Fibroblast of skin of abdomen (primary cell): ENCODE data around the gene NOP16. TPM values are rescaled to one million over a fixed set of nuclear protein-coding genes. Genes with fewer than 3 reads are reported as not detected.

Experiments used
- DNase-seq: peaks from one replicate; pipeline ENCODE4 v3.0.0-alpha.2; 2013
- polyA plus RNA-seq, 2 experiments: library from polyadenylated mRNA; unstranded; fragments of 120-200 nt; gene quantifications; one replicate each; pipeline ENCODE4 v1.2.1, GENCODE V29; 2013; ENCODE audit not compliant: insufficient read length in 2 of 2

The NOP16 gene, protein sequence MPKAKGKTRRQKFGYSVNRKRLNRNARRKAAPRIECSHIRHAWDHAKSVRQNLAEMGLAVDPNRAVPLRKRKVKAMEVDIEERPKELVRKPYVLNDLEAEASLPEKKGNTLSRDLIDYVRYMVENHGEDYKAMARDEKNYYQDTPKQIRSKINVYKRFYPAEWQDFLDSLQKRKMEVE
- 41.6 TPM for polyA plus RNA-seq (2013, experiment 1 of 2; ENCODE audit: insufficient read length)
- 38.8 TPM for polyA plus RNA-seq (2013, experiment 2 of 2; ENCODE audit: insufficient read length)

DNA sequence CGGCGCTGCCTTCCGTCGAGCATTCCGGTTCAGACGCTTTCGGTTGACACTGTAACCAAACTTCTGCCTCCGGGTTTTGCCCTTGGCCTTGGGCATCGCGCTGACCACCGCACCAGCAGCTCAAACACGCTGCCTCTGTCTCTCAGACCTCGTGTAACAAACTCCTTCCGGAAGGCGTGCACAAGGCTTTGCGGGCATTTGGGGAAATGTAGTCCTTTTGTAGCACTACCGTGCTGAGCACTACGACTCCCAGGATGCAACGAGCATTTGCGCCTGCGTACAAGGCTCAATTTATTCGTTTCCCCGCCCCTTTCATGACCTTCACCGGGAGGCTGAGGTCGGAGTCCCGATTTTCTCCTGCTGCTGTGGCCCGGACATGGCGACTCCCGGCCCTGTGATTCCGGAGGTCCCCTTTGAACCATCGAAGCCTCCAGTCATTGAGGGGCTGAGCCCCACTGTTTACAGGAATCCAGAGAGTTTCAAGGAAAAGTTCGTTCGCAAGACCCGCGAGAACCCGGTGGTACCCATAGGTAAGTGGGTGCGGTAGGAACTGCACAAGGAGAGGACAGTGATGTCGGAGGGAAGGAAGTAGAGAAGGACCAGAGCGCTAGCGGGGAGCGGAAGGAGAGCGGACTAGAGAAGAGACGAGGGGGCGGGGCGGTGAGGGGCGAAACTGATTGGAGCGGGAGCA is at the start of gene NOP16, which contains the start of gene HIGD2A:
Gene NOP16 (minus strand): TSS at position 155 of the 691 bp plus-strand sequence. CDS start 59 bp downstream, at position 96.
Gene HIGD2A (plus strand): TSS at position 308 of the 691 bp plus-strand sequence. CDS start 69 bp downstream, at position 377.
- DNase-seq, result peak; percentile 99

DNA sequence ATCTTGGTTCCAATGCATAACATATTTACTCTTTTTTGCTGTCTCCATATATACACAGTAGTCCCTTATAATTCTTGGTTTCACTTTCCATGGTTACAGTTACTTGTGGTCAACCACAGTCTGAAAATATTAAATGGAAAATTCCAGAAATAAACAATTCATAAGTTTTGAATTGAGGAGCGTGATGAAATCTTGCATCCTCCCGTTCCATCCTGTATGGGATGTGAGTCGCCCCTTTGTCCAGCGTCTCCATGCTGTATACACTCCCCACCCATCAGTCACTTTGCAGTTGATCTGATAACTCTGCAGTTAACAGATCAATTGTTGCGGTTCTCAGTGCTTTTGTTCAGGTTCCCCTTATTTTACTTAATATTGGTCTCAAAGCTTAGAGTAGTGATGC is 48.3 kb upstream of the NOP16 start:
- peak; percentile 67 for DNase-seq

DNA sequence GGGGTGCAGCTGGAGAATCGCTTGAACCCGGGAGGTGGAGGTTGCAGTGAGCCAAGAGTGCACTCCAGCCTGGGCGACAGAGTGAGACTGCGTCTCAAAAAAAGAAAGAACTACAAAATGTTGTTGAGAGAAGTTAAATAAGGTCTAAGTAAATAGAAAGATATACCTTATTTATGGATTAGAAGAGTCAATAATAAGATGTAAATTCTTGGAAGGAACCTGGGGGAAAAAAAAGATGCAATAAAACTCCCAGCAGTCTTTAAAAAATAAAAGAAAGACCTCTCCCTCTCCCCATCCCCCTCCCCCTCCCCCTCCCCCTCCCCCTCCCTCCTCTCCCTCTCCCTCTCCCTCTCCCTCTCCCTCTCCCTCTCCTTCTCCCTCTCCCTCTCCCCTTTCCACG is 44.3 kb upstream of the NOP16 start:
- DNase-seq, result no peak

DNA sequence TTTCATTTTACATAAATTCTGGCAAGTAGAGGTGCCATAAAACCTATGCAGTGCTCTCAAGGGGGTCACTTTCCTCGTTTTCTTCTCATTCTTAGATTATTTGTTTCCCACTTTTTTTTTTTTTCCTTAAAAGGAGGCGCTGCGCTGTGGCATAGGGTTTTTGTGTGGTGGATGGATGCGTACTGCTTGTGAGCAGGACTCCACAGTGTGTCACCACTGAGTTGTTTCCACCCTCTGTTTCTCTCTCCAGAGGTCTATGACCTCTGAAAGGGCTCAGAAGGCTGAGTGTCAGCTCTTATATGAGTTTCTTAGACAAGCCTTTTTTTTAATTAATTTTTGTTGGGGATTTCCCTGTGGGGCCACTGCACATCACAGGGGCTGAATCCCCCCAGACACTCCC is 41.6 kb upstream of the NOP16 start:
- no peak for DNase-seq

DNA sequence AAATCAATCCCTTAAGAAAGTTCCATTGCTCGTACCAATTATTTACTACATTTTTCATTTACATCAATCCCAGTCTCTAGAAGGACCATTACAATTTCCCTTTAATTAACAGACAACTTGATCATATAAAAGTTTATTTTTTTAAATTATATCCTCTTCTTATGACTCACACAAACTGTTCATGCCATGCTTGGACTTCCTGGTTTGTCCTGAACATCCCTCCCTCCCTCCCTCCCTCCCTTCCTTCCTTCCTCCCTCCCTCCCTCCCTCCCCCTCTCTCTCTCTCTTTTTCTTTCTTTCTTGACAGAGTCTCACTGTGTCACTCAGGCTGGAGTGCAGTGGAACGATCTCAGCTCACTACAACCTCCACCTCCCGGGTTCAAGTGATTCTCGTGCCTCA is 39.6 kb upstream of the NOP16 start:
- no peak for DNase-seq

DNA sequence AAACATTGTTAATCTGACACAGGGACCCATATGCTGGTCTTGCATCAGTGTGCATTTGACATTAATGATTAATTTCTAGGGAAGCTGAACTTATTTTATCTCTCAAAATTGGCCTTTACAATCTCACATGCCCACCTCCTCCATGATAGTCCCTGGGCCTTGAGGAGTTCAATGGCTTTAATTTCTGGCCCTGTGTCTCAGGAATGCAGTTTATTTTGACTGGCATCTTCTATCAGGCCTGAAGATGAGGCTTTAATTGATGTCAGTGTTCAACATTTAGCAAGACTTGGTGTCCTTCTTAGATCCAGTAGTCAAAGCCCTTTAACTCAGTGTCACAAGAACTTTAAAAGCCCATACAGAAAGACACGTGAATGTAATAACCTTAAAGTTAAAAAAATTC is 38.5 kb upstream of the NOP16 start:
- no peak for DNase-seq

DNA sequence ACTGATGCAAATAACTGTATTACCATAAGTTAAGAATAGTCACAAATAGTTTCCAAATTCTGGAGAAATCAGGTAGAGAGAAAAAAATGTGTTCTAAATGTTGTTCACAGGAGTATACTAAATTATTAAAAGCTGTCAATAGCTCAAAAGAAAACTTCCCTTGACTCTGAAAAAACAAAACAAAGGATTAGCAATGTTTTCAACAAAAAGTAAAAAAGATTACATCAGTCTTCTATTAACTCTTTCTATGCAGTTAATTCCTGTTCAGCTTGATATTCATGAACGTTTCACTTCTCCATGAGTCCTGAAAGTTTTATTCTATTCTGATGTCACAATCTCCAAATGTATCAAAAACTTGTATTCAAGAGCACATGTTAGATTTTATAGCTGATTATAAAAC is 37.4 kb upstream of the NOP16 start:
- DNase-seq, result no peak

DNA sequence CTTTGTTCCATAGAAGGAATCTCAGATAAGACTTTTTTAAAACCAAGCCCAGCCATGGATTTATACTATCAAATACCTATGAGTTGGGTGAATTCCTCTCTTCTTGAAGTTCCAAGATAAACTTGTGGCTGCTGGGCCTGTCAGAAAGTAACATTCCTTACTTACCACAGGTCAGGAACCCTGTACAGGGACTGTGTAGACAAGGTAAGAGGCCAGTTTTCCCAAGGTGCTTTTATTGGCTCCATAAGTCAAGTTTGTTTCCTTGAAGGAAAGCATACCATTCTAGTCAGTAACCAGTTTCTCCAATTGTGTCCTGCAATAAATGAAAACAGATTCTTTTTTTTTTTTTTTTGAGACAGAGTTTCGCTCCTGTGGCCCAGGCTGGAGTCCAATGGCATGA is 36.7 kb upstream of the NOP16 start:
- no peak for DNase-seq

DNA sequence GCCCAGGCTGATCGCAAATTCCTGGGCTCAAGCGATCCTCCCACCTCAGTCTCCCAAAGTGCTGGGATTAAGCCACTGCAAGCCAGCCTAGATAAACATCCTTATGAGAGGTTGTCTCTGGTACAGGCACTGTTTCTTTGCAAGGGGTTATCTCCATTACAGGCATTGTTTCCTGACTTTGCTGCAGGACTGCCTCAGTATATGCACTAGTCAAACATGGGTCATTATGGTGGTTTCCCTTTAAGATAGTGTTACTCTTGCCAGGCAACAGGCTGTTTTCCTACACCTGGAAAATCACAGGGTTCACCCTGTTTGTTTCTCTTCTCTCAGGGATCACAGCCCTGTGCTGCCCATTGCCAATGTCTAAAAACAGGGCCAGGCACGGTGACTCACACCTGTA is 35.8 kb upstream of the NOP16 start:
- DNase-seq, result no peak

DNA sequence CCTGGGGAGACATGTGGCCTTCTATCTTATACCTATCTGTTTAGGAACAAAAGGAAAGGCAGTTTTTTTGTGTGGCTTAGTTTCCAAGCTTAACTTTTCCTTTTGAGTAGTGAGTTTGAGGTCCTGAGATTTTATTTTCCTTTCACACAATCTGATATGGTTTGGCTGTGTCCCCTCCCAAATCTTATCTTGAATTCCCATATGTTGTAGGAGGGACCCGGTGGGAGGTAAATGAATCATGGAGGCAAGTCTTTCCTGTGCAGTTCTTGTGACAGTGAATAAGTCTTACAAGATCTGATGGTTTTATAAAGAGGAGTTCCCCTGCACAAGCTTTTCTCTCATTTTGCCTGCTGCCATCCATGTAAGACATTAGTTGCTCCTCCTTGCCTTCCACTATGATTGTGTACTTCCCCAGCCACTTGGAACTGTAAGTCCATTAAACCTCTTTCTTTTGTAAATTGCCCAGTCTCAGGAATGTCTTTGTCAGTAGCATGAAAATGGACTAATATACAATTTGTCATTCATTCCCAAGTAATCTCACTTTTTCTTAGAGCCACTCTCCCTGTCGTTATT is 32.7 kb upstream of the NOP16 start:
- DNase-seq, result no peak

DNA sequence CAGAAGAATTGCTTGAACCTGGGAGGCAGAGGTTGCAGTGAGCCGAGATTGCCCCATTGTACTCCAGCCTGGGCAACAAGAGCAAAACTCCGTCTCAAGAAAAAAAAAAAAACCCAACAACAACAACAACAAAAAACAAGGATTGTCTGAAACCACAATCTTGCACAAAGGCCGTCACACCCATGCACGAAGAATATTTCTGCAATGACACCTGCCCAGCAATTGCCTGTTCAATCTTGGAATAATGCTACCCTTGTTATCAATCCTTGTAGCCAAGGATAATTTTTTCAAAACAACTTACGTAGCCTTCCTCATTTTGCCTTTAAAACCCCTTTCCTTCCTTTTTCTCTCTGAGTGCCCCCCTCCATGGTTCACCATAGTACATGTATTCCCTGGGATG is 31.7 kb upstream of the NOP16 start:
- no peak for DNase-seq

DNA sequence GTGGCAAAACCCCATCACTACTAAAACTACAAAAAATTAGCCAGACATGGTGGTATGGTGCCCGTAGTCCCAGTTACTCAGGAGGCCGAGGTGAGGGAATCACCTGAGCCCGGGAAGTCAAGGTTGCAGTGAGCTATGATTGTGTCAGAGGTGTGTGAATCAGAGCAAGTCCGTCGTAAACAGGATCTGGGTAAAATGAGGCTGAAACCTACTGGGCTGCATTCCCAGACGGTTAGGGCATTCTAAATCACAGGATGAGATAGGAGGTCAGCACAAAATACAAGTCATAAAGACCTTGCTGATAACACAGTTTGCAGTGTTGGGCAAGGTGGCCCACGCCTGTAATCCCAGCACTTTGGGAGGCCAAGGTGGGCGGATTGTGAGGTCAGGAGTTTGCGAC is 29.9 kb upstream of the NOP16 start:
- DNase-seq, result no peak

DNA sequence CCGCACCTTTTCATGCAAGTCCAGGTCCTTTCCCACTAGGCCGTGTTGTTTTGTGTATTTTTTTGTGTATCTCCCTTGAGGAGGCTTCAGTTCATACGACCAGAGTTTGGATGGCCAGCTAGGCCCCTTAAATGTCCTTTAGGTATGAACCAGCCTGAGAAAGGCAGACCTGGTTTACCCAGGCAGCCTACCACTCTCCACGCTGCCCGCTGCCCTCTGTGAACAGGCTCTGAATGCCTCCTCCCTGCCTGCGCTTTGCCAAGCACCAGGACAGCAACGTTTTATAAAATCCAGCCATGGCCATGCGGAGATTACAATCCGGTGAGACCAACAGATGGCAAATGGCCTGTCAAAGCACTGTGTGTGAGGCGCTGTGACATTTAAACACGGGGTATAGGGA is 28.6 kb upstream of the NOP16 start:
- DNase-seq, result no peak

DNA sequence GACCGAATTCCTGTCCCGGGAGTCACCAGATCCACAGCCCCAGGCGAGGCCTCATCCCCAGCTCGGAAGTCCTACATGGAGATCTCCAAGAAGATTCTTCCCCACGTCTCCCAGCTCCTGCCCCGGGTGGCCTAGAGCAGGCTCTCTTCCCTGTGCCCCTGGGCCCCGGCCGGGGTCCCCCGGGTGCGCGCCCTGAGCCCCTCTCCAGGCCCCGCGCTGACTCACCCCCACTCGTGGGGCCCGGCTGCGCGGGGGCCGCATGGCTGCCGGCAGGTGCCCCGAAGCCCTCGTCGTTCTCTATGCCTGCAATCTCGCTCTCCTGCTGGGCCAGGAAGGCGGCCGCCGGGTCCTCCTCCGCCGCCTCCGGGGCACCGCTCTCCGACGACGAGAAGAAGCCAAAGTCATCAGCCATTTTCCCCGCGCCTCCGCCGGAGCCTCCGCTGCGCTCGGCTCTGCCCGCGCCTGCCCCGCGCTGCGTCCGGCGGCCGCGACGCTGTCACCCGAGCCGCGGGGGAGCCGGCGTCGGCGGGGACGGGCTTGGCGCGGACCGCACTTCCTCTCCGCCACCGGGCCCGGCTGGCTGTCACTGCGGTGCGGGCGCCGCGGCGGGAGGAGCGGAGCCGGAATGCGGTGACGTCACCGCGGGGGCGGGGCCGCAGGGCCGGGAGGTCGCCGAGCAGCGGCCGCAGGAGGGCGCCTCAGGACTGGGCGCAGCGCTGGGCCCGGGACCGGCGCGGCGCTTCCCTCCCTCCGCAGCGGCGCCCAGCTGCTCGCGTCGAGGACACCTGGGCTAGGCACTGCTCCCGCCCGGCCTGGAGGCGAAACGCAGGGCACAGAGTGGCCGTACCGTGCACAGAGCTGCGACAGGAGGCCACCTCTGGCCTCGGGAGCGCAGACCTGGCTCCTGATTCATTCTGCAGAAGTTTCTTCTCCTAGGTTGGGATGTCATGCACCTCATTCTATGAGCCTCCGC is 27.8 kb upstream of the NOP16 start, which contains the start of gene CLTB:
Gene CLTB (minus strand): TSS at position 588 of the 973 bp plus-strand sequence. CDS start 176 bp downstream, at position 412.
- DNase-seq, result peak; percentile 83

DNA sequence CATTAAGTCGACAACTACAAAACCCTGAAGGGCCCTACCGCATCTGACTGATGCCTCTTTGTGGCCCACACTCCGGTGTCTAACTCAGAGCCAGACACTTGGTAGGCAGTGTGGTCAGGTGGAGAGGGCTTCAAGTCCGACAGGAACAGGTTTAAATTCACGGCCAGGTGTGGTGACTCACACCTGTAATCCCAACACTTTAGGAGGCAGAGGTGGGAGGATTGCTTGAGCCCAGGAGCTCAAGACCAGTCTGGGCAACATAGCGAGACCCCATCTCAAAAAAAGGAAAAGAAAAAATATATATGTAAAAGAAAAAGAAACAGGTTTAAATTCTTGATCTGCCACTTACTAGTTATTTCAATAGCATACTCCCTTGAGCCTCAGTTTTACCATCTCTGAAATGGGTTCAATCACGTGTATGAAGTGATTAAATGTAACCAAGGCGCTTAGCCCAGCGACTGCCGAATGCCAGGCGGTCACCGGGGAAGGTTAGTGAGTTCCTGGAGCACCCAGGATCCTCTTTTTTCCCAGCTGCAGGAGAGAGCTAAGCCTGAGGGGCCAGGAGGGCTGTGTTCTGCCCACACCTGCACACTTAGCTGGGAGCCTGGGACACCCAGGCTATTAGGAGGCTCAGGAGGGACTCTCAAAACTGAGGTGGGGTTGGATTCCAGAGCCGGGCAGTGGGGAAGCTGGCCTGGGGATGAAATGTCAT is 27.0 kb upstream of the NOP16 start:
- no peak for DNase-seq

DNA sequence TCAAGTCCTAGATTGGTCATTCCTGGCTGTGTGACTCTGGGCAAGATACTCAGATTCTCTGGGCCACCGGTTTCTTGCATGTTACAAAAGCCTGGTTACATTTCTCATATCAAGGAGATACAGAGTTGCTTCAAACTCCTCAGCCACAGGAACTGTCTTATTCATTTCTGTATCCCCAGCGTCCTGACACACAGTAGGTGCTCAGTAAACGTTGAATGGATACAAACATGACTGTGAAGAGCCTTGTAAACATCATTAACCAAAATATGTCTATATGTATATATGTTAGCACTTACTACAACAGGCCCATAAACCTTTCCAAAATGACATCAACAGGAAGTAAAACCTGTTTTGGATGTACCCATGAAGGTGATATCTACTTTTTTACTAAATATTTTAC is 26.3 kb upstream of the NOP16 start:
- DNase-seq, result no peak

DNA sequence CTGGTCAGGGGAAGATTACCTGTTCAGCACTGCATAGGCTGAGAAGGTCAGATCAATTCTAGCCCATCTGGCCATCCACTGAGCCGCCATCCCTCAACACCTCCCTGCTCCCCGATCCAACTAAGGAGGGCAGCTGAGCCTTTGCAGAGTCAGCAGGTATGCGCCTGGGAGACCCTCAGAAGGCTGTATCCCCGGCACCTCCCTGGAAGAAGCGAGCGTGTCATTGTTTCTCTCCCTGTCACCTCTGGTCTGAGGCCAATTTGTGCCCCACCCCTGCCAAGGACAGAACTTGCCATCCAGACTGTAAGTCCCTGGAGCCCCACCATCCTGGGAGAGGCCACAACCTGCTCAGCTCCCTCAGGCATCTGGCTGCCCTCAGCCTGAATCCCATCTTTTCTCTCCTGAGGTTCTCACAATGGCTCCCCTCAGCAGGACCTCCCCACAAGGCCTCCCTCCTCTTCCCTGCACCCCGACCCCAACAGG is 25.4 kb upstream of the NOP16 start:
- no peak for DNase-seq

DNA sequence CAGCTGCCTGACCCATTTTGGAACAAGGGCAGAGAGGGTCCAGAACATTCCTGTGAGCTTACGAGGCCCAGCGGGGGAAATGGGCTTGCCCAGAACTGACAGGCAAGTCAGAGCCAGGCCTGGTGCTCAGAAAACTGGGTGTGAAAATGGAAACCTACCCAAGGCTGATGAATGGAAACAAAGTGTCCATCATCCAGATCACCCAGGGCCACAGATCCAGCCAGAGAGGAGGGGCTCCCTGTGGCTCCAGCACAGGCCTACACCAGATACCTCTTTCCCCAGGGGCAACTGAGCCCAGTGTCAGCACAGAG is 24.8 kb upstream of the NOP16 start:
- no peak for DNase-seq

DNA sequence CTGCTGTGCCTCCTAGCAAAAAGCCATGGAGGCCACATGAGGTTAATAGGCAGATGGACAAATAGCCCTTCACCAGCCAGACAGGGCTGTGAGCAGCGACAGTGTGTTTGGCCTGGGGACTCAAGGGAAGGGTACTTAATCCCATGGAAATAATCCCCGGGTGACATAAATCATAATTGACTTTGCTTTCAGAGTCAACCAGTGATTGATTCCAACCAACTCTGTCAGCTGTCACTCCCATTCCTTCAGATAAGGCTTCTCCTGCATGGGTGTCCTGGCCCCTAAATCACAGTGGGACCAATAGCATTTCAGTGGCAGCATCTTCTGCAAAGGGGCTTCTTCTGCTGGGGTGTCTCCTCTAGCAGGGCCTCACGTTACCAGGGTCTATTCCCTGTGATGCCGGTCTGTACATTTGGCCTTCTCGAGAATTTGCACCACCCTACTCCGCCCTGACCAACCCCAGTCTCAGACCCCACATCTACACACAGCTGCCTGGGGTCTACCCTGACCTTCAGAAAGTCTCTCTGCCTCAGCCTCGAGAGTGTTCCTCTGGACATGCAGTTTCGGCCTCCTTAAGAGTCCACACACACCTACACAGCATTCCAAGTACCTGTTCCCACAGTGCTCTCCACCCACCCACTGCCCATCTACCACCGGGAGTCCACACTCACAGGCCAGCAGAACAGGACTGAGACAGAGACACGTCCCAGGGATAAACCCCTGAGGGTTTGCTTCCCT is 24.3 kb upstream of the NOP16 start:
- DNase-seq, result no peak

DNA sequence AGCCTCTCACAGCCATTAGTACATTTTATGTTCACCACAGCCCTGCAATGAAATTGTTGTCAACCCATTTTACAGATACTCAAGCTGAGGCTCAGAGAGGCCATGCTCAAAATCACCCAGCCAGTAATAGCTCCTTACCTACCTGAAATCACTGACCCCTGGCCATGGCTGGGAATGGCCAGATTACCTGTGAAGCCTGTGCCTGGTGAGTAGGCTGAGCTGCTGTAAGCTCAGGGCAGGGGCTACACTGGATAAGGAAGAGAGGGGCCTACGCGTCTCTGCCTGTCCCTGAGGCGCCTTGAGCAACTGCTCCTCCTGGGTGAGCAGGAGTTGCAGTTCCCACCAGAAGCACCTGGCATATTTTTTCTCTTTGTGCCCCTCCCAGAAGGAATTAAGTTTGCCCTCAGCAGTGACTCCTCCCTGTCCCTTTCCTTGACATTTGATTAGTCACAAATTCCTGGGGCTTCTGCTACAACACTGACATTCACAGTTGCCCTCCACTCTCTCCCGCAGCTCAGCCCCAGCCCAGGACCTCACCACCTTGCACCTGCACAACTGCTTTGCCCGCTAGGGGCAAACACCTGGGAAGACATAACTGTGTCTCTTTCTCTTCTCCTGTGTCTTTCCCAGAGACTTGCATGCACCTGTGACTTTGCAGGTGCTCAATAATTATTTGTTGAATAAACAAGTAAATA is 22.2 kb upstream of the NOP16 start:
- DNase-seq, result no peak

DNA sequence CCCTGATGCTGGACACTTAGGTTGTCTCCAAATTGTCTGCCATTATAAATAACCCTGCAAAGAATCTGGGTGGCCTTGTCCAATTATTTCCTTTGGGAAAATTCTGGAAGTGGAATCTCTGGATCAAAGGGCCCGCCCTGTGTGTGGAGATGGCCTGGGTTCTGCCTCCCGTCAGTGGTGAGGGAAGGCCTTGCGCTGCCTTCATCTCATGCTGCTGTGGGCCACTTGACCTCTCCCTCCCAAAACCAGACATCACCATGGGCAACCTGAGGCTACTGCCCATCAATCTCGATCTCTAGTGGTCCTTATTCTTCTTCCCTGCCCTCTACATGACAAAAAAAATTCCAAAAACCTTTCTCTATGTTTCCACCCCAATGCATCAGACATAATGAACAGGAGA is 21.4 kb upstream of the NOP16 start:
- DNase-seq, result no peak
